CD4-positive, alpha-beta T cell treated with Interleukin-21 for 1 hour (primary cell): ENCODE results near the gene PAQR6.
"Not testable (repeated sequence)": the region's sequence is repeated elsewhere in the genome, so short reads cannot be mapped to it uniquely, and the experiment has no call there.

Experiments
- DNase-seq: peaks from one replicate; pipeline ENCODE4 v3.0.0-alpha.2; 2020

The PAQR6 gene

GRCh38 chr1:156229809-156230472 lies 17.9 kb downstream of the PAQR6 start:
- no peak for DNase-seq

GRCh38 chr1:156228501-156228900 lies 19.4 kb downstream of the PAQR6 start:
- no peak for DNase-seq

GRCh38 chr1:156226782-156227181 lies 21.1 kb downstream of the PAQR6 start:
- no peak for DNase-seq

- no peak for DNase-seq
These were observed 21.7 kb downstream of the PAQR6 start for GRCh38 chr1:156226116-156226538.

- DNase-seq, result no peak
These were observed 22.2 kb downstream of the PAQR6 start for GRCh38 chr1:156225677-156226014.

- no peak for DNase-seq
These were observed 25.7 kb downstream of the PAQR6 start for GRCh38 chr1:156221986-156222692.

GRCh38 chr1:156220226-156220625 lies 27.6 kb downstream of the PAQR6 start:
- no peak for DNase-seq

- DNase-seq, result peak; percentile 75
These were observed 30.0 kb downstream of the PAQR6 start for GRCh38 chr1:156217871-156218270.

GRCh38 chr1:156216361-156217086 lies 31.3 kb downstream of the PAQR6 start:
- DNase-seq, result not testable (repeated sequence)

GRCh38 chr1:156214024-156214748 lies 33.7 kb downstream of the PAQR6 start:
- peak; percentile 13 for DNase-seq

GRCh38 chr1:156213644-156213966 lies 34.3 kb downstream of the PAQR6 start:
- no peak for DNase-seq

- DNase-seq, result peak; percentile 96
These were observed 34.8 kb downstream of the PAQR6 start, which contains the start of gene PMF1 for GRCh38 chr1:156212833-156213643. Gene PMF1 (plus strand): TSS chr1:156213007. CDS start chr1:156213016, 9 bp downstream.

GRCh38 chr1:156212130-156212529 lies 35.7 kb downstream of the PAQR6 start:
- no peak for DNase-seq

GRCh38 chr1:156211243-156211642 lies 36.6 kb downstream of the PAQR6 start:
- no peak for DNase-seq

GRCh38 chr1:156204686-156205085 lies 43.2 kb downstream of the PAQR6 start:
- no peak for DNase-seq

GRCh38 chr1:156203331-156203730 lies 44.5 kb downstream of the PAQR6 start:
- DNase-seq, result no peak

- DNase-seq, result no peak
These were observed 47.8 kb downstream of the PAQR6 start for GRCh38 chr1:156200044-156200443.

- no peak for DNase-seq
These were observed 49.0 kb downstream of the PAQR6 start for GRCh38 chr1:156198831-156199349.

GRCh38 chr1:156196445-156196844 lies 51.4 kb downstream of the PAQR6 start:
- DNase-seq, result no peak

GRCh38 chr1:156195853-156196252 lies 52.0 kb downstream of the PAQR6 start:
- no peak for DNase-seq

- no peak for DNase-seq
These were observed 53.6 kb downstream of the PAQR6 start for GRCh38 chr1:156194300-156194652.
